Loucy (cell line): ENCODE measurements around the gene LGR5.

Experiments
- H2AFZ ChIP-seq: fragments of 200-600 bp; sonication (generic); 2 replicates; pipeline ENCODE4 v1.6.0; 2016; ENCODE audit warnings: antibody characterized with exemption, mild to moderate bottlenecking, low read length, moderate library complexity
- H3F3A ChIP-seq: fragments of 200-600 bp; 2 replicates; pipeline ENCODE4 v1.6.0; 2016; ENCODE audit warnings: antibody characterized with exemption, low read depth, mild to moderate bottlenecking
- H3K27me3 ChIP-seq: fragments of 200-600 bp; sonication (generic); 2 replicates; pipeline ENCODE4 v1.6.1; 2014; ENCODE audit warnings: low read length, mild to moderate bottlenecking; ENCODE audit not compliant: insufficient read depth, poor library complexity, severe bottlenecking
- H3K36me3 ChIP-seq: fragments of 200-600 bp; sonication (generic); 2 replicates; pipeline ENCODE4 v1.6.1; 2016; ENCODE audit warnings: low read length; ENCODE audit not compliant: insufficient read depth
- H3K4me1 ChIP-seq: fragments of 200-600 bp; sonication (generic); 2 replicates; pipeline ENCODE4 v1.5.1; 2014; ENCODE audit warnings: low read length, mild to moderate bottlenecking; ENCODE audit not compliant: insufficient read depth, poor library complexity, severe bottlenecking
- H3K4me2 ChIP-seq: fragments of 200-600 bp; sonication (generic); 2 replicates; pipeline ENCODE4 v1.6.0; 2014; ENCODE audit warnings: antibody characterized with exemption, low read length, low read depth, mild to moderate bottlenecking; ENCODE audit not compliant: poor library complexity, severe bottlenecking
- H3K4me3 ChIP-seq: fragments of 200-600 bp; sonication (generic); 2 replicates; pipeline ENCODE4 v1.5.1; 2014; ENCODE audit warnings: low read length, mild to moderate bottlenecking, mixed read lengths; ENCODE audit not compliant: poor library complexity, severe bottlenecking
- H3K79me2 ChIP-seq: fragments of 200-600 bp; sonication (generic); 2 replicates; pipeline ENCODE4 v1.6.1; 2014; ENCODE audit warnings: low read length; ENCODE audit not compliant: insufficient read depth
- H3K9ac ChIP-seq: fragments of 200-600 bp; sonication (generic); 2 replicates; pipeline ENCODE4 v1.6.0; 2014; ENCODE audit warnings: mild to moderate bottlenecking, low read depth, low read length, moderate library complexity; ENCODE audit not compliant: poor library complexity, severe bottlenecking
- H3K9me2 ChIP-seq: fragments of 200-600 bp; sonication (generic); replicated peaks from 2 replicates; pipeline ENCODE4 v1.6.1; 2016; ENCODE audit warnings: low read depth, low read length, mixed read lengths
- H3K9me3 ChIP-seq: fragments of 200-600 bp; sonication (generic); 2 replicates; pipeline ENCODE4 v1.6.1; 2014; ENCODE audit warnings: mild to moderate bottlenecking, antibody characterized with exemption, low read length, low read depth; ENCODE audit not compliant: insufficient read depth
- H4K20me1 ChIP-seq: fragments of 200-600 bp; sonication (generic); 2 replicates; pipeline ENCODE4 v1.6.0; 2014; ENCODE audit warnings: antibody characterized with exemption, low read length, mild to moderate bottlenecking; ENCODE audit not compliant: insufficient read depth, poor library complexity, severe bottlenecking
- EZH2phosphoT487 ChIP-seq: fragments of 200-600 bp; IDR thresholded peaks from 2 replicates; pipeline ENCODE4 v1.6.1; 2018; ENCODE audit warnings: antibody characterized with exemption, mild to moderate bottlenecking, moderate library complexity, borderline replicate concordance
- TF ChIP-seq, protein P1 (sequence below): fragments of 200-600 bp; sonication (generic); conservative IDR thresholded peaks from 2 replicates; pipeline ENCODE4 v1.5.1; 2014; ENCODE audit warnings: mild to moderate bottlenecking, antibody characterized with exemption, low read length

The LGR5 gene

GRCh38 chr12:71585218-71585617 is 145.6 kb downstream of the LGR5 start:
- H3K79me2 ChIP-seq = no peaks in the 10 kb centered on the region
- no peaks in the 10 kb centered on the region for H3K36me3 ChIP-seq
- H4K20me1 ChIP-seq = no peaks in the 10 kb centered on the region
- H2AFZ ChIP-seq = no peak overlapping the region
- no peaks in the 10 kb centered on the region for H3F3A ChIP-seq
- H3K4me2 ChIP-seq = no peak overlapping the region
- H3K4me1 ChIP-seq = no peaks in the 10 kb centered on the region
- H3K9ac ChIP-seq = no peak overlapping the region
- no peaks in the 10 kb centered on the region for H3K27me3 ChIP-seq
- no peaks in the 10 kb centered on the region for H3K9me2 ChIP-seq
- no peak overlapping the region for H3K4me3 ChIP-seq
- H3K9me3 ChIP-seq = no peaks in the 10 kb centered on the region
- TF ChIP-seq, protein P1, sequence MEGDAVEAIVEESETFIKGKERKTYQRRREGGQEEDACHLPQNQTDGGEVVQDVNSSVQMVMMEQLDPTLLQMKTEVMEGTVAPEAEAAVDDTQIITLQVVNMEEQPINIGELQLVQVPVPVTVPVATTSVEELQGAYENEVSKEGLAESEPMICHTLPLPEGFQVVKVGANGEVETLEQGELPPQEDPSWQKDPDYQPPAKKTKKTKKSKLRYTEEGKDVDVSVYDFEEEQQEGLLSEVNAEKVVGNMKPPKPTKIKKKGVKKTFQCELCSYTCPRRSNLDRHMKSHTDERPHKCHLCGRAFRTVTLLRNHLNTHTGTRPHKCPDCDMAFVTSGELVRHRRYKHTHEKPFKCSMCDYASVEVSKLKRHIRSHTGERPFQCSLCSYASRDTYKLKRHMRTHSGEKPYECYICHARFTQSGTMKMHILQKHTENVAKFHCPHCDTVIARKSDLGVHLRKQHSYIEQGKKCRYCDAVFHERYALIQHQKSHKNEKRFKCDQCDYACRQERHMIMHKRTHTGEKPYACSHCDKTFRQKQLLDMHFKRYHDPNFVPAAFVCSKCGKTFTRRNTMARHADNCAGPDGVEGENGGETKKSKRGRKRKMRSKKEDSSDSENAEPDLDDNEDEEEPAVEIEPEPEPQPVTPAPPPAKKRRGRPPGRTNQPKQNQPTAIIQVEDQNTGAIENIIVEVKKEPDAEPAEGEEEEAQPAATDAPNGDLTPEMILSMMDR = no peak

DNA sequence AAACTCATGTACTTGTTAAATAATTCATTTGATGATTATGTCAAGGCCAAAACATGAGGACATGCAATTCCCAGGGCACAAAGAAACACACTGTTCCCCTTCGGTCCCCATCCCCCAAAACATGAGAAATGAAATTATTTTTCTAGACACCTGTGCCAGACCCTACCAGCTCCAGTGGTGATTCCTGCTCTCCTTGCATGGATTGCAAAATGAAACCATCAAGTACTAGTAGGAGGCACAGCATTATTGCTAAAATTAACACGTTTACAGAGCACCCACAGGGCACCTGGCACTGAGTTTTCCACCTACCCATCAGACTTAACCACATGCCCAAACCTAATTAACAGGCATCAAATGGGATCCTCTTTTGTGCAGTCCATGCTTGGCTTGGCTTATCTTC is 147.4 kb downstream of the LGR5 start:
- H3K4me1 ChIP-seq = no peaks in the 10 kb centered on the region
- no peaks in the 10 kb centered on the region for H3K79me2 ChIP-seq
- TF ChIP-seq, protein P1 = no peak
- no peak for TF ChIP-seq EZH2phosphoT487
- H3K36me3 ChIP-seq = no peaks in the 10 kb centered on the region
- no peaks in the 10 kb centered on the region for H4K20me1 ChIP-seq
- no peaks in the 10 kb centered on the region for H3K9me3 ChIP-seq
- H3F3A ChIP-seq = no peaks in the 10 kb centered on the region
- H3K9ac ChIP-seq = no peak overlapping the region
- H3K4me2 ChIP-seq = no peak overlapping the region
- H3K9me2 ChIP-seq = no peaks in the 10 kb centered on the region
- H2AFZ ChIP-seq = no peak overlapping the region
- no peaks in the 10 kb centered on the region for H3K27me3 ChIP-seq
- no peak overlapping the region for H3K4me3 ChIP-seq

DNA sequence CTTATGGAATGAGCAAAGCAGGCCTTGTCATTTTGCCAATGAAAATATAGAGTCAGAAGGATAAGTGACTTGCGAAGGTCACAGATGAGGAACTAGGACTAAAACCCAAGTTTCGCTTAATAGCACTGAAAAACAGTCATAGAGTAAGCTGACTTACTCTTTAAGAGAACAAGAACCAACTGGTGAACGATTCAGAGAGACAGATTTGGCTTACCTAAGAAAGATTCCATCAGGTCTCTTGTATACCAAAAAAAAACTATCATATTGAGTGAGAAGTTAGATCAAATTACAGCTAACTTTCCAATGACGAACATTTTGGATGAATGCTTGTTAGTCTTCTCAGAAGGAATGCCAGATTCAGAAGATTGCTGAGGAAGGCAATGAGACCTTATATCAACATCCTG is 149.9 kb downstream of the LGR5 start:
- no peak overlapping the region for H3K9ac ChIP-seq
- no peaks in the 10 kb centered on the region for H3K9me2 ChIP-seq
- H3F3A ChIP-seq = no peaks in the 10 kb centered on the region
- no peaks in the 10 kb centered on the region for H3K36me3 ChIP-seq
- H3K4me1 ChIP-seq = no peaks in the 10 kb centered on the region
- H3K79me2 ChIP-seq = no peaks in the 10 kb centered on the region
- no peaks in the 10 kb centered on the region for H3K9me3 ChIP-seq
- no peak overlapping the region for H3K4me2 ChIP-seq
- no peaks in the 10 kb centered on the region for H4K20me1 ChIP-seq
- H3K27me3 ChIP-seq = no peaks in the 10 kb centered on the region
- no peak overlapping the region for H3K4me3 ChIP-seq
- TF ChIP-seq EZH2phosphoT487 = no peak
- TF ChIP-seq, protein P1 = no peak
- no peak overlapping the region; the same call in 1 of the 2 replicates for H2AFZ ChIP-seq
